GM12864 (cell line): ENCODE results near the gene BRK1.
"Not testable (repeated sequence)": the region's sequence is repeated elsewhere in the genome, so short reads cannot be mapped to it uniquely, and the experiment has no call there.

ENCODE experiments used
- DNase-seq: peaks from one replicate; pipeline ENCODE4 v3.0.0-alpha.2; 2011; ENCODE audit warnings: low read depth
- H3K4me3 ChIP-seq: 2 replicates; pipeline ENCODE4 v1.5.1; 2011; ENCODE audit warnings: mild to moderate bottlenecking, low read depth, low read length, control low read depth
- CTCF ChIP-seq: IDR thresholded peaks from 2 replicates; pipeline ENCODE4 v1.5.1; 2011; ENCODE audit warnings: low read depth, mild to moderate bottlenecking, moderate library complexity, low read length, control low read depth, inconsistent platforms; ENCODE audit errors: missing control alignments

The BRK1 gene

GRCh38 chr3:10121064-10121463, 5.6 kb downstream of the BRK1 start:
- no peak for DNase-seq
- H3K4me3 ChIP-seq, result no peak overlapping the region
- no peak for TF ChIP-seq CTCF

- TF ChIP-seq CTCF, result no peak
- no peak for DNase-seq
- H3K4me3 ChIP-seq, result no peak overlapping the region
Measured at GRCh38 chr3:10122724-10123123, 7.2 kb downstream of the BRK1 start.

GRCh38 chr3:10135872-10136271, 20.4 kb downstream of the BRK1 start:
- DNase-seq, H3K4me3 ChIP-seq: not testable (repeated sequence)

DNA sequence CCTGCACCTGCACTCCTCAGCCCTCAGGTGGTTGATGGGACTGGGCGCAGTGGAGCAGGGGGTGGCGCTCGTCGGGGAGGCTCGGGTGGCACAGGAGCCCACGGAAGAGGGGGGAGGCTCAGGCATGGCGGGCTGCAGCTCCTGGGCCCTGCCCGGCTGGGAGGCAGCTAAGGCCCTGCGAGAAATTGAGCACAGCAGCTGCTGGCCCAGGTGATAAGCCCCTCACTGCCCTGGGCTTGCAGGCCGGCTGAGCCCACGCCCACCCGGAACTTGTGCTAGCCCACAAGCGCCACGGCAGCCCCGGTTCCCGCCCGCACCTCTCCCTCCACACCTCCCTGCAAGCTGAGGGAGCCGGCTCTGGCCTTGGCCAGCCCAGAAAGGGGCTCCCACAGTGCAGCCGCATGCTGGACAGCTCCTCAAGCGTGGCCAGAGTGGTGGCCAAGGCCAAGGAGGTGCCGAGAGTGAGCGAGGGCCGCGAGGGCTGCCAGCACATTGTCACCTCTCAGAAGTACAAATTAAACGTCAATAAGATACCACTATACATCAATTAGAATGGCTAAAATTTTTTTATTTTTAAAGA, 21.0 kb downstream of the BRK1 start:
- no peak overlapping the region for H3K4me3 ChIP-seq
- no peak for TF ChIP-seq CTCF
- no peak for DNase-seq

GRCh38 chr3:10137178-10137577, 21.7 kb downstream of the BRK1 start:
- DNase-seq, result no peak
- TF ChIP-seq CTCF, result no peak

DNA sequence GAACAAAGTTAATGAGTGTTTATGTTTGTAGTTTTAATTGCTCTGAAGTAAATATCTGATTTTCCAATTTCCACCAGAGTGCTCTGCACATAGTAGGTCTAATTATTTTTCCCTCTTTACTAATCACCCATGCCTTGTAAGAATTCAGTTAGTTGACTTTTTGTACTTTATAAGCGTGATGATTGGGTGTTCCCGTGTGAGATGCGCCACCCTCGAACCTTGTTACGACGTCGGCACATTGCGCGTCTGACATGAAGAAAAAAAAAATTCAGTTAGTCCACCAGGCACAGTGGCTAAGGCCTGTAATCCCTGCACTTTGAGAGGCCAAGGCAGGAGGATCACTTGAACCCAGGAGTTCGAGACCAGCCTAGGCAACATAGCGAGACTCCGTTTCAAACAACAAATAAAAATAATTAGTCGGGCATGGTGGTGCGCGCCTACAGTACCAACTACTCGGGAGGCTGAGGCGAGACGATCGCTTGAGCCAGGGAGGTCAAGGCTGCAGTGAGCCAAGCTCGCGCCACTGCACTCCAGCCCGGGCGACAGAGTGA, 25.6 kb downstream of the BRK1 start:
- peak overlapping the region; percentile 62; the same call in 1 of the 2 replicates for H3K4me3 ChIP-seq
- TF ChIP-seq CTCF, result no peak
- no peak for DNase-seq

More at GRCh38 chr3:10137178-10137577, 21.7 kb downstream of the BRK1 start:
- H3K4me3 ChIP-seq, result no peak overlapping the region

GRCh38 chr3:10142707-10143560, 27.5 kb downstream of the BRK1 start:
- no peak for DNase-seq
- no peak for TF ChIP-seq CTCF
- peak overlapping the region; percentile 62 for H3K4me3 ChIP-seq
